ENCODE results near the gene PPIL6. TPM values are rescaled to one million over a fixed set of nuclear protein-coding genes. Genes with fewer than 3 reads are reported as not detected.

Gene PPIL6
- total RNA-seq, 3 donors from 2014 or later: 2.6 to 16.5 (median 2.9) TPM

- H3K9me3 ChIP-seq: no peaks in the 10 kb centered on the region
- peak overlapping the region in 1 of 2 donors; percentile 16 for H3K27ac ChIP-seq
- H3K4me3 ChIP-seq: no peak overlapping the region
- no peaks in the 10 kb centered on the region for H3K4me1 ChIP-seq
- no peaks in the 10 kb centered on the region for H3K27me3 ChIP-seq
- intact Hi-C loops (cut with DNase I; ENCODE audit: low total_unique reads): no loop called here
- no peak for DNase-seq (ENCODE audit: low spot score in 2 of 2)
- no peaks in the 10 kb centered on the region for H3K36me3 ChIP-seq
- TF ChIP-seq POLR2AphosphoS5 (IDR thresholded peaks at IDR 0.05) (no peak), CTCF (IDR thresholded peaks at IDR 0.05) (no peak), POLR2A (IDR thresholded peaks at IDR 0.05) (no peak)
Observed at GRCh38 chr6:109429496-109429895, 10.9 kb downstream of the PPIL6 start.

GRCh38 chr6:109428889-109429477 lies 11.4 kb downstream of the PPIL6 start:
- no peak overlapping the region for H3K27ac ChIP-seq
- no peaks in the 10 kb centered on the region for H3K9me3 ChIP-seq
- DNase-seq (ENCODE audit: low spot score in 2 of 2): no peak
- H3K36me3 ChIP-seq: no peaks in the 10 kb centered on the region
- intact Hi-C loops (cut with DNase I; ENCODE audit: low total_unique reads): no loop called here
- peak overlapping the region in 1 of 3 donors; percentile 26 for H3K4me3 ChIP-seq
- no peaks in the 10 kb centered on the region for H3K4me1 ChIP-seq
- TF ChIP-seq CTCF (IDR thresholded peaks at IDR 0.05) (no peak), POLR2A (IDR thresholded peaks at IDR 0.05) (no peak), POLR2AphosphoS5 (IDR thresholded peaks at IDR 0.05) (no peak)
- no peaks in the 10 kb centered on the region for H3K27me3 ChIP-seq

- no peaks in the 10 kb centered on the region for H3K36me3 ChIP-seq
- H3K4me1 ChIP-seq: no peaks in the 10 kb centered on the region
- no peak for DNase-seq (ENCODE audit: low spot score in 2 of 2)
- no peak overlapping the region for H3K4me3 ChIP-seq
- TF ChIP-seq CTCF (IDR thresholded peaks at IDR 0.05) (no peak), POLR2AphosphoS5 (IDR thresholded peaks at IDR 0.05) (no peak), POLR2A (IDR thresholded peaks at IDR 0.05) (no peak)
- intact Hi-C loops (cut with DNase I; ENCODE audit: low total_unique reads): no loop called here
- no peaks in the 10 kb centered on the region for H3K27me3 ChIP-seq
- no peaks in the 10 kb centered on the region for H3K9me3 ChIP-seq
- no peak overlapping the region for H3K27ac ChIP-seq
Observed at GRCh38 chr6:109424946-109425345, 15.5 kb downstream of the PPIL6 start.

- H3K4me1 ChIP-seq: no peaks in the 10 kb centered on the region
- TF ChIP-seq CTCF (IDR thresholded peaks at IDR 0.05) (no peak), POLR2AphosphoS5 (IDR thresholded peaks at IDR 0.05) (no peak), POLR2A (IDR thresholded peaks at IDR 0.05) (no peak)
- no peaks in the 10 kb centered on the region for H3K27me3 ChIP-seq
- H3K27ac ChIP-seq: no peak overlapping the region
- no peak overlapping the region for H3K4me3 ChIP-seq
- no peak for DNase-seq (ENCODE audit: low spot score in 2 of 2)
- intact Hi-C loops (cut with DNase I; ENCODE audit: low total_unique reads): no loop called here
- no peaks in the 10 kb centered on the region for H3K36me3 ChIP-seq
- H3K9me3 ChIP-seq: no peaks in the 10 kb centered on the region
Observed at GRCh38 chr6:109421184-109421583, 19.2 kb downstream of the PPIL6 start.

GRCh38 chr6:109420751-109421150 lies 19.7 kb downstream of the PPIL6 start:
- Histone ChIP-seq H3K4me3 (no peak overlapping the region), H3K4me1 (no peaks in the 10 kb centered on the region), H3K27me3 (no peaks in the 10 kb centered on the region), H3K27ac (no peak overlapping the region), H3K36me3 (no peaks in the 10 kb centered on the region), H3K9me3 (no peaks in the 10 kb centered on the region)
- DNase-seq (ENCODE audit: low spot score in 2 of 2): no peak
- no peak for TF ChIP-seq CTCF (IDR thresholded peaks at IDR 0.05)
- TF ChIP-seq POLR2AphosphoS5 (IDR thresholded peaks at IDR 0.05): no peak
- no peak for TF ChIP-seq POLR2A (IDR thresholded peaks at IDR 0.05)
- intact Hi-C loops (cut with DNase I; ENCODE audit: low total_unique reads): no loop called here
